MCF 10A (cell line): ENCODE measurements around the gene ZNF274. TPM values are rescaled to one million over a fixed set of nuclear protein-coding genes. Genes with fewer than 3 reads are reported as not detected.
"Not testable (repeated sequence)": the region's sequence is repeated elsewhere in the genome, so short reads cannot be mapped to it uniquely, and the experiment has no call there.

Source experiments
- Bru-seq: library from RNA; stranded (reverse); fragments of 400-500 nt; gene quantifications from one replicate; lab custom pipeline; 2021; lab: Mats Ljungman, UMichigan
- BruChase-seq, 2 experiments: library from RNA; stranded (reverse); fragments of 400-500 nt; gene quantifications; one replicate each; lab custom pipeline; 2021; lab: Mats Ljungman, UMichigan
- BruUV-seq: library from RNA; stranded (reverse); fragments of 400-500 nt; replicated peaks from 2 replicates; lab custom pipeline; 2021; lab: Mats Ljungman, UMichigan
- CTCF ChIA-PET: fragments of 300-600 bp; sonication (Branson Sonifier 250); formaldehyde crosslinking; extraction: SDS; loops from one replicate; lab custom pipeline; 2021; ENCODE audit warnings: antibody characterized with exemption, inconsistent platforms; lab: Yijun Ruan, JAX
- POLR2A ChIA-PET: fragments of 300-600, 350-650 bp; sonication (Branson Sonifier 250); formaldehyde crosslinking; extraction: SDS; loops from one replicate; lab custom pipeline; 2020; ENCODE audit warnings: antibody characterized with exemption, inconsistent platforms; lab: Yijun Ruan, JAX
- DNase-seq: peaks from one replicate; pipeline ENCODE4 v3.0.0-alpha.2; 2018; ENCODE audit not compliant: unreplicated experiment
- H3K27ac Mint-ChIP-seq: one replicate; pipeline ENCODE4 v1.8.0; 2022; ENCODE audit warnings: mild to moderate bottlenecking, low read depth, mixed read lengths; ENCODE audit not compliant: unreplicated experiment
- H3K27me3 Mint-ChIP-seq: one replicate; pipeline ENCODE4 v1.8.0; 2022; ENCODE audit warnings: mixed read lengths; ENCODE audit not compliant: insufficient read depth, unreplicated experiment
- H3K36me3 Mint-ChIP-seq: one replicate; pipeline ENCODE4 v1.8.0; 2022; ENCODE audit warnings: mild to moderate bottlenecking, moderate library complexity, mixed read lengths; ENCODE audit not compliant: insufficient read depth, unreplicated experiment
- H3K4me1 Mint-ChIP-seq: one replicate; pipeline ENCODE4 v1.8.0; 2022; ENCODE audit warnings: mixed read lengths; ENCODE audit not compliant: insufficient read depth, unreplicated experiment
- H3K4me3 Mint-ChIP-seq: one replicate; pipeline ENCODE4 v1.8.0; 2022; ENCODE audit warnings: mild to moderate bottlenecking, moderate library complexity, mixed read lengths; ENCODE audit not compliant: unreplicated experiment
- H3K9me3 Mint-ChIP-seq: one replicate; pipeline ENCODE4 v1.8.0; 2022; ENCODE audit warnings: mixed read lengths; ENCODE audit not compliant: unreplicated experiment
- intact Hi-C: fragments of 100-400 bp; cut with micrococcal nuclease; formaldehyde crosslinking; loops from 2 replicates; pipeline ENCODE4 v1.14.1; 2022
- long read RNA-seq: library from polyadenylated mRNA; stranded (forward); transcript quantifications from one replicate; pipeline ENCODE4 v2.0.0, GENCODE V29; 2022
- total RNA-seq: library from RNA; stranded (reverse); gene quantifications from 2 replicates; pipeline ENCODE4 v1.2.3, GENCODE V29; 2022
- TF ChIP-seq, protein P1 (sequence below): fragments of 200-600 bp; IDR thresholded peaks from one replicate; pipeline ENCODE4 v1.8.0; 2022; ENCODE audit warnings: antibody characterized with exemption, mild to moderate bottlenecking; ENCODE audit not compliant: unreplicated experiment

ZNF274 gene
- 21.1 and 27.1 TPM in 2 replicates for total RNA-seq
- Bru-seq, nascent RNA: percentile 81 among the genes with signal in this experiment
- percentile 64 among the genes with signal in this experiment for BruChase-seq, experiment 1, labeled RNA remaining after a 6-hour chase
- BruChase-seq, experiment 2, labeled RNA remaining after a 2-hour chase: percentile 77 among the genes with signal in this experiment
- long read RNA-seq, full-length matches to known transcripts: 23 of 38 reads
- long read RNA-seq, partial matches to known transcripts: 7 of 38 reads
- long read RNA-seq, other reads (novel, unspliced or antisense): 8 of 38 reads

DNA sequence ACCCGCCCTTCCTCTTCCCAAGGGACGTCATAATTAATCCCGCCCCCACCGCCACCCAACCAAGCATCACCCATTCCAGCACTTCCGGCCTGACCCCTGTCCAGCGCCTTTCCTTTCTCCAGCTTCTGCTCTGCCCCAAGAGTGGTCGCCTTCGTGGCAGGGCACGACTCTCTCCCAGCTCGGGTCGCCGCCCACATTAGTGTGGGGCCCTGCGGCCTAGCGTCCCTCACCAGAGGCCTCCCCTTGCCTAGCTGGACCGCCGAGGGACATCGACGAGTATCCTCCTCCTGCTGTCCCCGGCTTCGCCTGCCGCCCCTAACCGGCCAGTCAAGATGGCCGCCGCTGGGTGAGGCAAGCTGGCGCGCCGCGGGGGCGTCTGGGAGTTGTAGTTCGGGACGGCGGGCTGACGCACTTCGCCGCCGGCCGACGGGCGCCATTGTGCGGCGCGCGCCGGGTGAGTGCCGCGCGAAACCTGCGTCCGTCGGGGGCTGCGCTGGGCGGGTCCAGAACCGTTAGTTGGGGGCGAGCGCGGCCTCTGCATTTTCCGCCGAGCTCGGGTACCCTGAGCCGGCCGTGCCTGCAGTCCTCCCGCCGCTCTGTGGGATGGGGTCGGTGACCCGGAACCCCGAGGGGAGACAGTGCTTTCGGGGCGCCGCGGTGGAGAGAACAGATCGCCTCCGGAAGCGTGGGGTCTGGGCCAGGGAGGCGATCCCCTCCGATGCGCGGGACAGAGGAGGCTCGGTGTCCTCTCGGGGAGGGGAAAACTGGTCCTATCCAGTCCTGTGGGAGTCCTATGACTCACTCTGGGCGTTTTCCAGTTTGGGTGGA lies at the start of gene ZNF274:
ZNF274 (plus strand) TSS at position 73 of the 828 bp plus-strand sequence. CDS start 905 bp downstream, outside the sequence.
- Mint-ChIP-seq H3K4me1 (peaks cover 6% of the 10 kb centered on the region), H3K27me3 (no peaks in the 10 kb centered on the region), H3K9me3 (peaks cover 16% of the 10 kb centered on the region), H3K36me3 (peaks cover 37% of the 10 kb centered on the region), H3K27ac (peak within 1 kb of the TSS; percentile 100), H3K4me3 (peak within 1 kb of the TSS; percentile 94)
- TF ChIP-seq, protein P1, sequence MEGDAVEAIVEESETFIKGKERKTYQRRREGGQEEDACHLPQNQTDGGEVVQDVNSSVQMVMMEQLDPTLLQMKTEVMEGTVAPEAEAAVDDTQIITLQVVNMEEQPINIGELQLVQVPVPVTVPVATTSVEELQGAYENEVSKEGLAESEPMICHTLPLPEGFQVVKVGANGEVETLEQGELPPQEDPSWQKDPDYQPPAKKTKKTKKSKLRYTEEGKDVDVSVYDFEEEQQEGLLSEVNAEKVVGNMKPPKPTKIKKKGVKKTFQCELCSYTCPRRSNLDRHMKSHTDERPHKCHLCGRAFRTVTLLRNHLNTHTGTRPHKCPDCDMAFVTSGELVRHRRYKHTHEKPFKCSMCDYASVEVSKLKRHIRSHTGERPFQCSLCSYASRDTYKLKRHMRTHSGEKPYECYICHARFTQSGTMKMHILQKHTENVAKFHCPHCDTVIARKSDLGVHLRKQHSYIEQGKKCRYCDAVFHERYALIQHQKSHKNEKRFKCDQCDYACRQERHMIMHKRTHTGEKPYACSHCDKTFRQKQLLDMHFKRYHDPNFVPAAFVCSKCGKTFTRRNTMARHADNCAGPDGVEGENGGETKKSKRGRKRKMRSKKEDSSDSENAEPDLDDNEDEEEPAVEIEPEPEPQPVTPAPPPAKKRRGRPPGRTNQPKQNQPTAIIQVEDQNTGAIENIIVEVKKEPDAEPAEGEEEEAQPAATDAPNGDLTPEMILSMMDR: no peak
- BruUV-seq: TSS peak; percentile 55
- ChIA-PET CTCF (interaction anchor here (0.6 to 1.5 kb wide), 2 partner anchors 45 to 53 kb away, joined by 4 to 6 read pairs; partner anchors contain the start of gene ZNF544), POLR2A (interaction anchor here (0.6 to 1.6 kb wide), 12 partner anchors 11 to 623 kb away, joined by 3 to 9 read pairs (median 3); partner anchors contain the start of genes ZNF544, ZNF586 and ZSCAN22)
- intact Hi-C loops: no loop called here
- peak; percentile 84 for DNase-seq

DNA sequence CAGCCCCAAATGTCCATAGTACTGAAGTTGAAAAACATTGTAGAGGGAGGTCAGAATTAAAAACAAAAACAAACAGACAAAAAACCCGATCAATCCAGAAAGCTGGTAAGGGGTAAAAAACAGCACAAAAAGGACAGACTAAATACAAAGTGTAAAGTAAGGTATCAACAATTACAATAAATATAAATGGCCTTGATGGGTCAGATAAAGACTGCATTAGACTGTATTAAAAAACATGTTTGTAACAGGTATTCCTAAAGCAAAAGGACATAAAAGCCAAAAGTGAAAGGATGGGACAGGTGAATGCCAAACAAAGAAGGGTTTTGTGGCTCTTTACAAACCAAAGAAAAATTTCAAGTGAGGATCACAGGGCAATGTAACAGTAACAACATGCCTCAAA lies 48.6 kb upstream of the ZNF274 start:
- Mint-ChIP-seq H3K4me3 (no peak overlapping the region), H3K27ac (no peak overlapping the region), H3K27me3 (no peaks in the 10 kb centered on the region), H3K36me3 (peaks cover 47% of the 10 kb centered on the region), H3K4me1 (no peaks in the 10 kb centered on the region), H3K9me3 (peaks cover 41% of the 10 kb centered on the region)
- CTCF ChIA-PET: no interaction called here
- TF ChIP-seq, protein P1: no peak
- DNase-seq: no peak
- intact Hi-C loops: no loop called here
- POLR2A ChIA-PET: no interaction called here
- no TSS peak for BruUV-seq

DNA sequence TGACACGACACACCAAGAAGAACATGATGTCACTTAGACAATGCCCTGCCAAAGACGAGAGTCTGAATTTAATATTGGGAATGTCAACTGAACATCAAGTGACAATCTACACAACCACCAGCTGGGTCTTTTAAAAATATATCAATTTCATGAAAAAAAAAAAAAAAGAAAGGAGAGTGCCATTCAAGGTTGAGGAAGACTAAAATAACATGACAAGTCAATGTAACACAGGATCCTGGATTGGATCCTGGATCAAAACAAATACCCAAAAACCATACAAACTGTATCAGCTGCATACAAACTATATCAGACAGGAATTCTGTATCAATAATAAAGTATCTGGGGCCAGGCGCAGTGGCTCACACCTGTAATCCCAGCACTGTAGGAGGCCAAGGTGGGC lies 37.0 kb upstream of the ZNF274 start:
- Mint-ChIP-seq H3K9me3 (peaks cover 7% of the 10 kb centered on the region), H3K36me3 (peaks cover 15% of the 10 kb centered on the region), H3K4me3 (no peak overlapping the region), H3K4me1 (no peaks in the 10 kb centered on the region), H3K27ac (no peak overlapping the region), H3K27me3 (no peaks in the 10 kb centered on the region)
- BruUV-seq: no TSS peak
- CTCF ChIA-PET: no interaction called here
- no peak for DNase-seq
- TF ChIP-seq, protein P1: no peak
- POLR2A ChIA-PET: no interaction called here
- intact Hi-C loops: no loop called here

DNA sequence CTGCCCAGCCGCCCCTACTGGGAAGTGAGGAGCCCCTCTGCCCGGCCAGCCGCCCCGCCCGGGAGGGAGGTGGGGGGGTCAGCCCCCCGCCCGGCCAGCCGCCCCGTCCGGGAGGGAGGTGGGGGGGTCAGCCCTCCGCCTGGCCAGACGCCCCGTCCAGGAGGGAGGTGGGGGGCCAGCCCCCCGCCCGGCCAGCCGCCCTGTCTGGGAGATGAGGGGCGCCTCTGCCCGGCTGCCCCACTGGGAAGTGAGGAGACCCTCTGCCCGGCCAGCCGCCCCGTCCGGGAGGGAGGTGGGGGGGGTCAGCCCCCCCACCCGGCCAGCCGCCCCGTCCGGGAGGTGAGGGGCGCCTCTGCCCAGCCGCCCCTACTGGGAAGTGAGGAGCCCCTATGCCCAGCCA lies 35.4 kb upstream of the ZNF274 start:
- H3K9me3 Mint-ChIP-seq: peaks cover 18% of the 10 kb centered on the region

More for the DNA sequence above, 35.4 kb upstream of the ZNF274 start:
- H3K4me3 Mint-ChIP-seq, DNase-seq, H3K4me1 Mint-ChIP-seq, intact Hi-C loops, BruUV-seq, H3K27me3 Mint-ChIP-seq, CTCF ChIA-PET, POLR2A ChIA-PET, H3K36me3 Mint-ChIP-seq, H3K27ac Mint-ChIP-seq: not testable (repeated sequence)
